HG02588 (cell line): ENCODE results near the gene AIG1.
"Not testable (repeated sequence)": the region's sequence is repeated elsewhere in the genome, so short reads cannot be mapped to it uniquely, and the experiment has no call there.

Experiments
- ATAC-seq: cut with Tn5 transposase; IDR thresholded peaks from one replicate; pipeline ENCODE4 v1.9.1; 2021; ENCODE audit warnings: mild to moderate bottlenecking, moderate library complexity; ENCODE audit not compliant: unreplicated experiment

Gene AIG1

DNA sequence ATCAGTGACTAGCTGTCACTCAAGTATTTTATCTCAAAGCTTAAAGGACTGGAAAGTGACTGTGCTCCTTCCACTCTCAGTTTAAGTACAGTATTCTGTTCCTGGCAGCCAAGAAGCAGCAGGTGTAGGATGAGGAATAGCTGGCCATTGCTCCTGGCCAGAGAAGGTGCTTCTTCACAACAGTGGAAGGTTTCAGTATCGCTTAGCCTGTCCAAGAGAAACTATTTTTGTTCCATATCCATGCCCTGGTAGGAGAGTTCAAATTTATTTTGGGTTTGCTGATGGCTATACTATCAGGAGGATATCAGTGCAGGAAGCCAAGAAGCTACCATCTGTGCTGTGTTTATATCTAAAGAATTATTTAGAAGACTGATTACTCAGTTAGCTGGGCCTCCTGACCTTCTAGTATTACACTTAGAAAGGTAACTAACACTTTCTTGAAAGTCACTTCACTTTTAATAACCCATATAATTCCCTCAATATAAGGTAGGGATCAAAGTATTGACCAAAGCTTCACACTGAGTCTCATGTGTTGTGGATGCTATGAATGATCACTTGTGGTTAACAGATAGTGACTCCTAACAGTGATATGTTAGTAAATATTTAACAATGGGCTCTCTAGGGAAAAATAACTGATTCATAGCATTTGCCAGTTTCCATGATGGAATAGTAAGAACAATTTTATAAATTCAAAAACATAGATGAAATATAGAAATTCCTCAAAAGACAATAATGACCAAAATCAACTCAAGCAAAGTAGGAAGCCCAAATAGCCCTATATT, 99.9 kb downstream of the AIG1 start:
- ATAC-seq = no peak

GRCh38 chr6:143163621-143164020, 102.9 kb downstream of the AIG1 start:
- ATAC-seq = no peak

GRCh38 chr6:143164565-143165105, 103.9 kb downstream of the AIG1 start:
- ATAC-seq = no peak

DNA sequence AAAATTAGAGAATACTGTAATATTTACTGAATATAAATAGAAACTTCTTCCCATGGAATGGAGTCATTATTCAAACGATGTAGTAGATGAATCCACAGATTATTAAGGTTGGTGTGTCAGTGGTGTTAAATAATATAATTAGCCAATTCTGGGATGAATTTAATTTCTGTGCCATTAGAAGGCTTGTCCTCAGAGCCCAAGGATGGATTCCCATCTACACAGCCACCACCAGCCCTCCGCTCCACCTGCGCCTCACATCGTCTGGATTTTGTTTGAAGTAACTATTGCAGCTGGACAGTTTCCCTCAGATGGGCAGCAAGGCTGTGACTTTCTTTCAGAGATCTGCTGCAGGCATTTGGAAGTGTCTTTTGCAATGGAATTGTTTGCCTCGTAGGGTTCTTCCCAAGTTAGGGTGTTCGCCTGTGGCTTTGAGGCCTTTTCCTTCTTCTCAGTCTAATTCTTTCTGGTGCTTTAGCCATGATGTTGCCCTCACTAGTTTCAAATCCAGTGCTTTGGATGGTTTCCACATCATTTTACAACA, 104.7 kb downstream of the AIG1 start:
- no peak for ATAC-seq

DNA sequence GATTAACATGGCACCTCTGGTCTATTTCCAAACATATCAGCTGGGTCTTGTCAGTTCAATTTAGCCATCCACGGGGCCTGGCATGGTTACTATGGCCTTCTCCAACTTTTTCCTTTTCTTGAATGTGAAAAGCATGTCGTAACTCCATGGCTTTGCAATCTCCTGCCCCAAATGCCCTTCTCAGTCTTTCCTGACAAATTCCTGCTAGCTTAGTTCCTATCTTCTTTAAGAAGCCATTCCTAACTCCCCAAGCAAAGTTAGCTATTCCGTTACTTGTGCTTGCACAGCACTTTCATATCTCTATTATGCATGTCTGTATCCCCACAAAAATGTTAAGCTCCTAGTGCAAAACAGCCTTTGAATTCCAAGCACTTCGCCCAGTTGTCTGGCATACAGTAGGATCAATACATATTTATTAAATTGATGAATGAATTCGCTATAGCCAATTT, 105.6 kb downstream of the AIG1 start:
- ATAC-seq = no peak

GRCh38 chr6:143167224-143167623, 106.5 kb downstream of the AIG1 start:
- ATAC-seq = no peak

- not testable (repeated sequence) for ATAC-seq
Observed at GRCh38 chr6:143168396-143168816, 107.7 kb downstream of the AIG1 start.

DNA sequence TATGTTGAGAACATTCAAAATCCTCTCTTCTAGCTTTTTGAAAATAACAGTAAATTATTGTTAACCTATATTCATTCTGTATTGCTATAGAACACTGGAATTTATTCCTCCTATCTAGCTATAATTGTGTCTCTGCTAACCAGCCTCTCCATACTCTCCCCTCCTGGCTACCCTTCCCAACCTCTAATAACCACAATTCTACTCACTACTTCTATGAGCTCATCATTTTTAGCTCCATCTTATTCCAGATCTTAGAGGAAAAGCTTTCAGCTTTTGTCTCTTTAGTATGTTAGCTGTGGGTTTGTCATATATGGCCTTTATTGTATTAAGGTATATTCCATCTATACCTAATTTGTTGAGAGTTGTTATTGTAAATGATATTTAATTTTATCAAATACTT, 108.8 kb downstream of the AIG1 start:
- no peak for ATAC-seq

- no peak for ATAC-seq
Observed at GRCh38 chr6:143174516-143174915, 113.8 kb downstream of the AIG1 start.

GRCh38 chr6:143174951-143175350, 114.3 kb downstream of the AIG1 start:
- no peak for ATAC-seq

- ATAC-seq = no peak
Observed at GRCh38 chr6:143176090-143177021, 115.7 kb downstream of the AIG1 start.

GRCh38 chr6:143177706-143178105, 117.0 kb downstream of the AIG1 start:
- no peak for ATAC-seq

DNA sequence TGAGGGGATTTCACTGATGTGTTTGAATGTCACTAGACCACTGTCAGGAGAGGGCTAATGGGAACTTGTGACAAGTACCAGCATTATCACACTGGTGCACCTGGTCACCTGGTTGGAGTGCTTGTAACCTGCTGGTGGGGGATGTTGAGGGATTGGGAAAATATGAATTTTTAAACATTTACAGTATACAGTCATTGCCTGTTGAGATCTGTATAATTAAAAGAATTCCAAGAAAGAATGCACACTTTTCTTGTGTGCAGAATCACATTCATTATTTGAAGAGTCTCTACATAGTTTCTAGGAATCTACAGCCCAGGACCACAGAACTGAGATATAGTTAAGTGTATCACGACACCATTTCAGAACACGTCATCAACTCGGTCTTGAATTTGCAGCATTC, 118.4 kb downstream of the AIG1 start:
- no peak for ATAC-seq

- ATAC-seq = no peak
Observed at GRCh38 chr6:143179901-143180612, 119.4 kb downstream of the AIG1 start.

DNA sequence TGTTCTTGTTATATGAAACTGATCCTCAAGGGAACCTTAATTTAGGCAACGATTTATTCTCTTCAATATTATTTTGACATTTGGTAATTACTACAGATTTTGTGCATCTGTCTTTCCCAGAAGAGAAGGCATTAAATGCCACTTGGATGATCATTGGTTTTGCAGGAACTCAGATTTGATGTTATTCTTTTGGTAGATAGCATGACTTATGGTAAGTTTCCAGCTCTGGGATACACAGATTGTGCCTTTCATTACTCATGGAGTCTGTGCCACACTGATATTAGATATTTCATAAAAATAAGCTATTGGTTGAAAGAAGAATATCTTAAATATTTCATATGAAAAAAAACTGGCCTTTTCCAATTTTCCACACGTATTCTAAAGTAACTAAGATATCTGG, 120.1 kb downstream of the AIG1 start:
- no peak for ATAC-seq

DNA sequence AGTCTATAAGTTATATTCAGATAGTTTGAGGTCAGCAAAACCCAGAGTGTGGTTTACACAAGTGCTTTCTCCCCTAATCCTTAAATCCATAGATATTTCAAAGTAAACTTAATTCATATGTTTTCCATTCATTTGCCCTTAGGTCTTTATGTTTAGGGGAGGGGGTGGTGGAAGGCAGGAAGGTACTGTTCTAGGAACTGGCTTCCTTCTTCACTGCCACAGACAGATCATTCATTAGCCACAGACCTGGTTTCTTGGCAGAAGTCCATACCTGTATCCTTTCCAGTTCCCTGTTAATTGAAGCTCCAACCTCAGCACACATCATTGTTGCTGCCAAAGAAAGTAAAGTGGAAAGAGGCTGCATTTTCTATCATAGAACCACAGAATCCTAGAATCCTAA, 123.0 kb downstream of the AIG1 start:
- ATAC-seq = no peak

DNA sequence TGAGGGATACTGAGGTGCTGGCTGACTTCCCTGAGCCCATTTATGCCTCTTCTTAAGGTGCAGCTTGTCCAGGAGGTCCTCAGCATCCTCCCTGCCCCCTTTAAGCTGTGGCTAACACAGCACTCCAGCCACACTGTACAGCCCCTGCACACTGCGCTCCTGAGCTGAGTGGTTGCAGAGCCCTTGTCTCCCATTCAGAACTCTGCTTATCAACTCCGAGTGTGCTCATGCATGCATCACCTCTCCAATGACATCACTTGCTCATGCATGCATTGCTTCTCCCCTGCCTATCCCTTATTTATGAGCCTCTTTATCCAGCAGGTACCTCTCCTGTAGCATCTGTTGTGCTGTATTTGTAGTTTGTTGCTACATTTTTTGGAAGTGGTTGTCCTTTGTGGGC, 124.6 kb downstream of the AIG1 start:
- ATAC-seq = no peak

- no peak for ATAC-seq
Observed at GRCh38 chr6:143187238-143187923, 126.7 kb downstream of the AIG1 start.

DNA sequence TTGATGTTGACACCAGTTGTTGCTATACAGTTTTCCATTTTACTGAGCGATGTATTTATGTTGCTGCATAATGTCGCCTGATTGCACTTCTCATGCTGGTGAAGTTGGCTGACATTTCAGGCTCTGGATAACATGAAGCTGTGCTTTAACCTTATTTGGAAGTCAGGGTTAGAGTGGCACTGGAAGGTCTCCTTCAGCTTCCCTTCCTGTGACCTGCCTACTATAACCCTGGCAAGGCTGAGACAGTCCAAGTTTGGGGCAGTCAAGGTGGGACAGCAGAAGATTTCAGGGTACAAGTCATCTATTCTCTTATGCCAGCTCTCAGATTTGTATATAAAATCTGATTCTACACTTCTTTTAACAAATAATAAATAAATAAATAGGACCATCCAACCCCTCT, 127.6 kb downstream of the AIG1 start:
- no peak for ATAC-seq

DNA sequence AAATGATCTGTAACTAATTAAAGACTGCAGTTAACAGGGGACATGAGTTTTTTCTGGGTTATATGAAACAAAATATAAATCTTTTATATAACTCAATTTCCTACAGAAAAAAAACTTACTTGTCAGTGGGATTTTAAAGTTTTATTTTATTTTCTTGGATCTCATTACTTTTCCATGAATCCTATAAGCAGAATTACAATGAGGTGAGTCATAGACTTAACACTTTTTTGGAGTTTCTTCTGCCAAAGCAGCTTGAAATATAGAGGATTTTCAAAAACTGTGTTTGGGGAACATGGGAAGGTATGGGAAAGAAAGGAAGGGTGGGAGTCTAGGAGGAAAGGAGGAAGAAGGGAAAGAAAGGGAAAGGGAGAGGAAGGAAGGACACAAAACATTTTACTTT, 130.7 kb downstream of the AIG1 start:
- no peak for ATAC-seq
